GM23338 (cell line): ENCODE measurements around the gene INPP4B.

Experiments
- CREB1 ChIP-seq: fragments of 250-450 bp; sonication (Bioruptor Pico); IDR thresholded peaks from 2 replicates; pipeline ENCODE4 v1.5.0; 2020; ENCODE audit warnings: low read depth, mild to moderate bottlenecking, moderate library complexity
- EZH2 ChIP-seq: fragments of 200-600 bp; sonication (generic); IDR thresholded peaks from one replicate; pipeline ENCODE4 v1.8.0; 2017; ENCODE audit warnings: antibody characterized with exemption, mild to moderate bottlenecking, low read depth; ENCODE audit not compliant: unreplicated experiment
- TF ChIP-seq, protein P1 (sequence below), 2 experiments: fragments of 200-600 bp in 1 of 2; sonication (generic) in 1 of 2; conservative IDR thresholded peaks; 2 replicates each; pipeline versions ENCODE4 v1.5.1 to v1.6.1; 2016 to 2017; ENCODE audit warnings: antibody characterized with exemption in 2 of 2, low read depth in 2 of 2, mild to moderate bottlenecking in 2 of 2, moderate library complexity in 1 of 2

DNA sequence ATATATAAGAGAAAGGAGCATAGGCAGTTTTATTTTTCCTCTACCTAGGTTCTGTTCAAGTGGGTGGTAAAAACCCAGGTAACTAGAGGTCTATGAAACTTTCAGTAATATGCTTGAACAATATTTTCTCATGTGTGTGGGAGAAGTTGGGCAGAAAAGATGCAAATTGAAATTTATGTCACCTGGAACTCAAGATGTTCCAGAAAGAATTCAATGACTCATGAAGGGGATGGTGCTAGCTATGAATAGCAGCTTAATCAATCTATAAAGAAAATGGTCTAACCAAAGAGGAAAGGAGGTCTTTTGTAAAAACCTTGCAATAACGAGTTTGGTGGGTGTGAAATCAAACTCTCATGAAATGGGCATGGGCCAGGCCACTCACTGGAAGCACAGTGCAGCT, 263.8 kb downstream of the INPP4B start:
- TF ChIP-seq, protein P1, sequence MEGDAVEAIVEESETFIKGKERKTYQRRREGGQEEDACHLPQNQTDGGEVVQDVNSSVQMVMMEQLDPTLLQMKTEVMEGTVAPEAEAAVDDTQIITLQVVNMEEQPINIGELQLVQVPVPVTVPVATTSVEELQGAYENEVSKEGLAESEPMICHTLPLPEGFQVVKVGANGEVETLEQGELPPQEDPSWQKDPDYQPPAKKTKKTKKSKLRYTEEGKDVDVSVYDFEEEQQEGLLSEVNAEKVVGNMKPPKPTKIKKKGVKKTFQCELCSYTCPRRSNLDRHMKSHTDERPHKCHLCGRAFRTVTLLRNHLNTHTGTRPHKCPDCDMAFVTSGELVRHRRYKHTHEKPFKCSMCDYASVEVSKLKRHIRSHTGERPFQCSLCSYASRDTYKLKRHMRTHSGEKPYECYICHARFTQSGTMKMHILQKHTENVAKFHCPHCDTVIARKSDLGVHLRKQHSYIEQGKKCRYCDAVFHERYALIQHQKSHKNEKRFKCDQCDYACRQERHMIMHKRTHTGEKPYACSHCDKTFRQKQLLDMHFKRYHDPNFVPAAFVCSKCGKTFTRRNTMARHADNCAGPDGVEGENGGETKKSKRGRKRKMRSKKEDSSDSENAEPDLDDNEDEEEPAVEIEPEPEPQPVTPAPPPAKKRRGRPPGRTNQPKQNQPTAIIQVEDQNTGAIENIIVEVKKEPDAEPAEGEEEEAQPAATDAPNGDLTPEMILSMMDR (conservative IDR thresholded peaks at IDR 0.05; ENCODE audit: low read depth in 2 of 2) = no peak
- TF ChIP-seq CREB1 (no peak), EZH2 (no peak)
